K562 (cell line): Measurements from ENCODE around the gene SON. TPM values are rescaled to one million over a fixed set of nuclear protein-coding genes. Genes with fewer than 3 reads are reported as not detected.
A peak's percentile ranks its signal among the peaks of the same experiment; 100 is the strongest.

ENCODE experiments used
- ATAC-seq: fragments of 200-7000 bp; cut with Tn5 transposase; 3 replicates; pipeline ENCODE4 v1.9.1; 2020; ENCODE audit warnings: moderate library complexity
- BruUV-seq: library from RNA; stranded (reverse); fragments of 400-500 nt; replicated peaks from 2 replicates; lab custom pipeline; 2021; lab: Mats Ljungman, UMichigan
- CTCF ChIA-PET: fragments of 300-600 bp; formaldehyde crosslinking; extraction: SDS; loops from one replicate; lab custom pipeline; 2021; ENCODE audit warnings: low intra/inter-chr PET ratio; lab: Yijun Ruan, JAX
- POLR2A ChIA-PET: fragments of 300-600, 350-650 bp; sonication (Branson Sonifier 250); formaldehyde crosslinking; extraction: SDS; loops from one replicate; lab custom pipeline; 2021; ENCODE audit warnings: antibody characterized with exemption, inconsistent platforms; lab: Yijun Ruan, JAX
- DNase-seq, 4 experiments: peaks; one replicate each; pipeline versions ENCODE4 v3.0.0 to v3.0.0-alpha.2; 2011 to 2018; ENCODE audit warnings: low spot score in 3 of 4, mixed read lengths in 3 of 4; ENCODE audit errors: extremely low read depth in 1 of 4
- FAIRE-seq: peaks from 2 replicates; lab custom pipeline; 2011; peaks lifted over from hg19 to GRCh38; lab: Jason Lieb, UNC
- H2AFZ ChIP-seq: 2 replicates; pipeline ENCODE4 v1.6.0; 2011; ENCODE audit warnings: low read depth, low read length, control low read depth, inconsistent platforms
- H3K27ac ChIP-seq: fragments of 200-600 bp; 3 replicates; pipeline ENCODE4 v1.8.0; 2011; ENCODE audit warnings: low read depth, mild to moderate bottlenecking, control low read depth, inconsistent platforms, low read length, moderate library complexity, mixed read lengths; ENCODE audit errors: extremely low read depth
- H3K27me3 ChIP-seq, 2 experiments: fragments of 300-600 bp in 1 of 2; 2 replicates in 1 of 2; 3 replicates in 1 of 2; pipeline versions ENCODE4 v1.6.0 to v1.8.0; 2011; ENCODE audit warnings: inconsistent platforms in 2 of 2, low read length in 2 of 2, mild to moderate bottlenecking in 1 of 2, mixed read lengths in 1 of 2, moderate library complexity in 1 of 2; ENCODE audit not compliant: control insufficient read depth in 2 of 2, insufficient read depth in 2 of 2
- H3K36me3 ChIP-seq: fragments of 300-600 bp; 3 replicates; pipeline ENCODE4 v1.8.0; 2011; ENCODE audit warnings: mild to moderate bottlenecking, low read length, inconsistent platforms; ENCODE audit not compliant: control insufficient read depth, insufficient read depth
- H3K4me1 ChIP-seq, 2 experiments: fragments of 200-600 bp in 1 of 2; replicated peaks in 1 of 2; 2 replicates in 1 of 2; 3 replicates in 1 of 2; pipeline versions ENCODE4 v1.5.1 to v1.8.0; 2011; ENCODE audit warnings: inconsistent platforms in 2 of 2, low read length in 2 of 2, mild to moderate bottlenecking in 1 of 2, mixed read lengths in 1 of 2, moderate library complexity in 1 of 2; ENCODE audit not compliant: control insufficient read depth in 2 of 2, insufficient read depth in 2 of 2
- H3K4me2 ChIP-seq: 2 replicates; pipeline ENCODE4 v1.6.1; 2011; ENCODE audit warnings: low read length, control low read depth, inconsistent platforms, mixed read lengths; ENCODE audit not compliant: insufficient read depth
- H3K4me3 ChIP-seq: fragments of 200-600 bp; sonication (generic), shearing (Covaris generic); 2 replicates; pipeline ENCODE4 v1.5.1; 2016; ENCODE audit warnings: control low read depth, inconsistent platforms
- H3K79me2 ChIP-seq: fragments of 200-600 bp; 3 replicates; pipeline ENCODE4 v1.8.0; 2011; ENCODE audit warnings: low read length, inconsistent platforms; ENCODE audit not compliant: control insufficient read depth, insufficient read depth
- H3K9ac ChIP-seq, 2 experiments: 2 replicates each; pipeline versions ENCODE4 v1.6.0 to v1.6.1; 2011; ENCODE audit warnings: low read depth in 2 of 2, low read length in 2 of 2, control low read depth in 1 of 2, inconsistent platforms in 1 of 2, mild to moderate bottlenecking in 1 of 2, mixed read lengths in 1 of 2; ENCODE audit not compliant: insufficient read depth in 1 of 2
- H3K9me1 ChIP-seq: one replicate; pipeline ENCODE4 v1.6.0; 2011; ENCODE audit warnings: inconsistent platforms, mild to moderate bottlenecking, low read length, moderate library complexity; ENCODE audit not compliant: control insufficient read depth, insufficient read depth
- H3K9me3 ChIP-seq: replicated peaks from 2 replicates; pipeline ENCODE4 v1.5.1; 2011; ENCODE audit warnings: low read depth, low read length, inconsistent platforms; ENCODE audit not compliant: control insufficient read depth, insufficient read depth
- H4K20me1 ChIP-seq: replicated peaks from 2 replicates; pipeline ENCODE4 v1.6.1; 2011; ENCODE audit warnings: low read length, inconsistent platforms, mixed read lengths; ENCODE audit not compliant: control insufficient read depth, insufficient read depth
- CBX5 ChIP-seq: IDR thresholded peaks from 2 replicates; pipeline ENCODE4 v1.6.1; 2014; ENCODE audit warnings: low read depth, borderline replicate concordance
- DACH1 ChIP-seq: fragments of 450-650 bp; IDR thresholded peaks from 2 replicates; pipeline ENCODE4 v1.6.1; 2018; ENCODE audit not compliant: partially characterized antibody
- FIP1L1 ChIP-seq: fragments of 200-400 bp; formaldehyde crosslinking; IDR thresholded peaks from 2 replicates; pipeline ENCODE4 v1.6.1; 2018; ENCODE audit warnings: mild to moderate bottlenecking, low read depth, low read length; ENCODE audit not compliant: poor library complexity, severe bottlenecking
- HMGXB4 ChIP-seq: sonication (generic); formaldehyde crosslinking; IDR thresholded peaks from 2 replicates; pipeline ENCODE4 v1.8.1; 2023; ENCODE audit warnings: mild to moderate bottlenecking, missing genetic modification reagents
- MCM2 ChIP-seq: fragments of 450-650 bp; IDR thresholded peaks from 2 replicates; pipeline ENCODE4 v1.6.1; 2017; ENCODE audit warnings: low read depth, mild to moderate bottlenecking
- MNT ChIP-seq, 2 experiments: fragments of 450-650 bp; conservative IDR thresholded peaks; 2 replicates each; pipeline ENCODE4 v1.6.1; 2017; ENCODE audit warnings: mild to moderate bottlenecking in 2 of 2, moderate library complexity in 2 of 2
- RBFOX2 ChIP-seq: fragments of 200-400 bp; formaldehyde crosslinking; IDR thresholded peaks from 2 replicates; pipeline ENCODE4 v1.6.1; 2017; ENCODE audit warnings: low read depth, mild to moderate bottlenecking, low read length, moderate library complexity
- ZNF282 ChIP-seq: sonication (generic); formaldehyde crosslinking; IDR thresholded peaks from 2 replicates; pipeline ENCODE4 v1.8.1; 2023; ENCODE audit warnings: missing genetic modification reagents
- whole genome bisulfite sequencing: fragments of 100-300 bp; shearing (Covaris generic); methylation state at CpG from one replicate; pipeline ENCODE4 v1.1.6; 2016; ENCODE audit warnings: low coverage, mixed read lengths; ENCODE audit not compliant: insufficient coverage; ENCODE audit errors: missing lambda C conversion rate; 5-methylcytosine and 5-hydroxymethylcytosine counted together
- in situ Hi-C: fragments of 300-500 bp; cut with MboI; formaldehyde crosslinking; loops from 4 replicates; pipeline ENCODE4 v1.15.0; 2018; ENCODE audit warnings: inconsistent platforms, mixed read lengths
- intact Hi-C: fragments of 100-400 bp; cut with micrococcal nuclease; formaldehyde crosslinking; loops from 2 replicates; pipeline ENCODE4 v1.14.2; 2022
- polyA plus RNA-seq, 8 experiments: library from polyadenylated mRNA; depleted of rRNA in 4 of 8; stranded (reverse) in 5 of 8; unstranded in 3 of 8; fragments of >200 nt; fragmentation: Nextera tagmentation in 2 of 8; fragmentation: Illumina TruSeq in 1 of 8; extraction: Ambion mirVana in 2 of 8; extraction: Trizol in 1 of 8; gene quantifications; 2 replicates each; pipeline versions ENCODE4 v1.2.1 to v1.2.3, GENCODE V29; 2011 to 2014; ENCODE audit warnings: inconsistent platforms in 1 of 8, missing spikeins in 1 of 8
- total RNA-seq, 7 experiments: library from RNA; depleted of rRNA in 6 of 7; stranded (reverse); fragments of >200 nt in 6 of 7; fragmentation: Illumina TruSeq in 2 of 7; extraction: Trizol in 2 of 7; gene quantifications; 2 replicates each; pipeline versions ENCODE4 v1.2.1 to v1.2.3, GENCODE V29; 2011 to 2021; ENCODE audit warnings: low replicate concordance in 1 of 7

SON gene
- total and polyA plus RNA-seq, 9 of the 15 experiments (the other 6 are each of a cell fraction or from before 2014, with no cell fraction given): 105 to 742 (median 187) TPM

- ATAC-seq (no peak), FAIRE-seq (no peak), DNase-seq (no peak)
- in situ Hi-C loops (no loop called here), intact Hi-C loops (no loop called here)
- Histone ChIP-seq H3K4me2 (no peak overlapping the region), H3K4me3 (no peak overlapping the region), H3K9ac (no peak overlapping the region), H3K9me3 (peaks cover 5% of the 10 kb centered on the region), H2AFZ (no peak overlapping the region), H3K79me2 (peaks cover 98% of the 10 kb centered on the region), H3K27me3 (no peaks in the 10 kb centered on the region), H3K27ac (no peak overlapping the region), H3K9me1 (no peaks in the 10 kb centered on the region), H3K4me1 (peaks cover 5 to 12% of the 10 kb centered on the region in 2 experiments; a peak in 3 of 5 replicates), H3K36me3 (peaks cover 62% of the 10 kb centered on the region), H4K20me1 (peaks cover 17% of the 10 kb centered on the region)
- WGBS: 92% methylated on average over 3 of the region's 3 CpGs
- CTCF ChIA-PET: interaction anchor here (0.6 kb wide), 1 partner anchor 186 kb away, joined by 3 read pairs; no protein-coding TSS in a partner anchor
- TF ChIP-seq CBX5 (no peak), ZNF282 (CRISPR knock-in tag) (no peak), FIP1L1 (no peak), DACH1 (peak; percentile 52), HMGXB4 (no peak), MCM2 (no peak), RBFOX2 (0 out of 2 replicates have a peak, but pooled peaks have one; percentile 2), MNT (conservative IDR thresholded peaks at IDR 0.05) (no peak)
- TF ChIP-seq, all 486 proteins: peak for 2
- BruUV-seq: no TSS peak
- POLR2A ChIA-PET: interaction anchor here (3.6 to 6.9 kb wide), 2 partner anchors 8 to 28 kb away, joined by 15 to 99 read pairs; no protein-coding TSS in a partner anchor
These were observed 3.2 kb downstream of the SON start for GRCh38 chr21:33546086-33546485.
